Keratinocyte (primary cell): ENCODE results near the gene AHCTF1.

ENCODE experiments used
- EZH2 ChIP-seq: IDR thresholded peaks from one replicate; pipeline ENCODE4 v1.6.1; 2012; ENCODE audit warnings: inconsistent platforms, mild to moderate bottlenecking, low read length, moderate library complexity
- TF ChIP-seq, protein P1 (sequence below), 3 experiments: IDR thresholded peaks in 1 of 3; conservative IDR thresholded peaks in 1 of 3; optimal IDR thresholded peaks in 1 of 3; 2 replicates in 2 of 3; 3 replicates in 1 of 3; pipeline versions ENCODE3 to v1.5.1; 2011; ENCODE audit warnings: low read length in 3 of 3, mild to moderate bottlenecking in 3 of 3, moderate library complexity in 2 of 3, control low read depth in 1 of 3, inconsistent platforms in 1 of 3; ENCODE audit not compliant: insufficient read depth in 2 of 3; ENCODE audit errors: extremely low read depth in 1 of 3

DNA sequence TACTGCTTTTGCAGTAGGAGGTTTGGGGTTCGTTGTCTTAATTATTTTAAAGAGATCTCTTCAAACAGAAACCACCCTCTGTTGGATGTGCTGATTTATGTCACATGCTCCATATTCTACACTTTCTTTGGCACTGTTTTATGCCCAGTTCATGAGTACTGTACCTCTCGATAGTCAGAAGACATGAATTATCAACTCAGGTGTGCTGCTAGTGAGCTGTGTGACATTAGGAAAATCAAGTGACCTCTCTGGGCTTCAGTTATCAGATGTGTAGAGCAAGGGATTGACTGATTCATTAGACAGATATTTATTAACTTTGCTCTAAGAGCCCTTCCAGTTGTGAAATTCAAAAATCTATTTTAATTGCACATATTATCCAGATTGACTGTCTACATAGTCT lies 2.1 kb upstream of the AHCTF1 start:
- no peak for TF ChIP-seq EZH2
- TF ChIP-seq, protein P1, sequence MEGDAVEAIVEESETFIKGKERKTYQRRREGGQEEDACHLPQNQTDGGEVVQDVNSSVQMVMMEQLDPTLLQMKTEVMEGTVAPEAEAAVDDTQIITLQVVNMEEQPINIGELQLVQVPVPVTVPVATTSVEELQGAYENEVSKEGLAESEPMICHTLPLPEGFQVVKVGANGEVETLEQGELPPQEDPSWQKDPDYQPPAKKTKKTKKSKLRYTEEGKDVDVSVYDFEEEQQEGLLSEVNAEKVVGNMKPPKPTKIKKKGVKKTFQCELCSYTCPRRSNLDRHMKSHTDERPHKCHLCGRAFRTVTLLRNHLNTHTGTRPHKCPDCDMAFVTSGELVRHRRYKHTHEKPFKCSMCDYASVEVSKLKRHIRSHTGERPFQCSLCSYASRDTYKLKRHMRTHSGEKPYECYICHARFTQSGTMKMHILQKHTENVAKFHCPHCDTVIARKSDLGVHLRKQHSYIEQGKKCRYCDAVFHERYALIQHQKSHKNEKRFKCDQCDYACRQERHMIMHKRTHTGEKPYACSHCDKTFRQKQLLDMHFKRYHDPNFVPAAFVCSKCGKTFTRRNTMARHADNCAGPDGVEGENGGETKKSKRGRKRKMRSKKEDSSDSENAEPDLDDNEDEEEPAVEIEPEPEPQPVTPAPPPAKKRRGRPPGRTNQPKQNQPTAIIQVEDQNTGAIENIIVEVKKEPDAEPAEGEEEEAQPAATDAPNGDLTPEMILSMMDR (optimal IDR thresholded peaks at IDR 0.05 in 1 of 3, IDR thresholded peaks at IDR 0.05 in 1 of 3, conservative IDR thresholded peaks at IDR 0.05 in 1 of 3; ENCODE audit: extremely low read depth in 1 of 3, insufficient read depth in 2 of 3, low read length in 3 of 3), result no peak
